GDM1 (cell line): ENCODE measurements around the gene CYFIP1.

Experiments used
- DNase-seq: peaks from one replicate; lab custom pipeline; 2025; lab: John Stamatoyannopoulos, UW

The CYFIP1 gene

GRCh38 chr15:22869856-22870255 lies 110.3 kb downstream of the CYFIP1 start:
- no peak for DNase-seq

- no peak for DNase-seq
These were observed 111.2 kb downstream of the CYFIP1 start for GRCh38 chr15:22868928-22869327.

- DNase-seq, result no peak
These were observed 111.7 kb downstream of the CYFIP1 start for GRCh38 chr15:22868495-22868894.

- DNase-seq, result no peak
These were observed 112.3 kb downstream of the CYFIP1 start for GRCh38 chr15:22867886-22868285.

- DNase-seq, result no peak
These were observed 114.1 kb downstream of the CYFIP1 start for GRCh38 chr15:22866079-22866478.

GRCh38 chr15:22863356-22863755 lies 116.8 kb downstream of the CYFIP1 start:
- no peak for DNase-seq

- DNase-seq, result no peak
These were observed 119.0 kb downstream of the CYFIP1 start for GRCh38 chr15:22861161-22861560.

GRCh38 chr15:22856659-22857058 lies 123.5 kb downstream of the CYFIP1 start:
- DNase-seq, result no peak

- DNase-seq, result no peak
These were observed 124.4 kb downstream of the CYFIP1 start for GRCh38 chr15:22855791-22856190.

GRCh38 chr15:22851513-22851912 lies 128.7 kb downstream of the CYFIP1 start:
- DNase-seq, result no peak

GRCh38 chr15:22850055-22850454 lies 130.1 kb downstream of the CYFIP1 start:
- DNase-seq, result no peak

- no peak for DNase-seq
These were observed 134.1 kb downstream of the CYFIP1 start for GRCh38 chr15:22846073-22846472.

GRCh38 chr15:22845289-22845900 lies 134.8 kb downstream of the CYFIP1 start:
- DNase-seq, result no peak

GRCh38 chr15:22844421-22845288 lies 135.5 kb downstream of the CYFIP1 start:
- DNase-seq, result no peak

GRCh38 chr15:22839046-22839695 lies 141.0 kb downstream of the CYFIP1 start:
- DNase-seq, result no peak

- peak; percentile 97 for DNase-seq
These were observed 141.7 kb downstream of the CYFIP1 start, which contains the start of gene NIPA2 for GRCh38 chr15:22838292-22839042. Gene NIPA2 (plus strand): TSS chr15:22838666. CDS start chr15:22851732, 13,066 bp downstream.

GRCh38 chr15:22831473-22831872 lies 148.7 kb downstream of the CYFIP1 start:
- no peak for DNase-seq

GRCh38 chr15:22827125-22827524 lies 153.0 kb downstream of the CYFIP1 start:
- no peak for DNase-seq

- DNase-seq, result no peak
These were observed 156.6 kb downstream of the CYFIP1 start for GRCh38 chr15:22823495-22824128.

- DNase-seq, result no peak
These were observed 160.5 kb downstream of the CYFIP1 start for GRCh38 chr15:22819651-22820050.
